GM12864 (cell line): Measurements from ENCODE around the gene ANKRD53.

ENCODE experiments used
- DNase-seq: peaks from one replicate; pipeline ENCODE4 v3.0.0-alpha.2; 2011; ENCODE audit warnings: low read depth
- H3K4me3 ChIP-seq: 2 replicates; pipeline ENCODE4 v1.5.1; 2011; ENCODE audit warnings: mild to moderate bottlenecking, low read depth, low read length, control low read depth
- TF ChIP-seq, protein P1 (sequence below): IDR thresholded peaks from 2 replicates; pipeline ENCODE4 v1.5.1; 2011; ENCODE audit warnings: low read depth, mild to moderate bottlenecking, moderate library complexity, low read length, control low read depth, inconsistent platforms; ENCODE audit errors: missing control alignments

ANKRD53 gene

GRCh38 chr2:70939839-70940580 lies 38.4 kb upstream of the ANKRD53 start:
- no peak for DNase-seq
- H3K4me3 ChIP-seq: no peak overlapping the region
- TF ChIP-seq, protein P1, sequence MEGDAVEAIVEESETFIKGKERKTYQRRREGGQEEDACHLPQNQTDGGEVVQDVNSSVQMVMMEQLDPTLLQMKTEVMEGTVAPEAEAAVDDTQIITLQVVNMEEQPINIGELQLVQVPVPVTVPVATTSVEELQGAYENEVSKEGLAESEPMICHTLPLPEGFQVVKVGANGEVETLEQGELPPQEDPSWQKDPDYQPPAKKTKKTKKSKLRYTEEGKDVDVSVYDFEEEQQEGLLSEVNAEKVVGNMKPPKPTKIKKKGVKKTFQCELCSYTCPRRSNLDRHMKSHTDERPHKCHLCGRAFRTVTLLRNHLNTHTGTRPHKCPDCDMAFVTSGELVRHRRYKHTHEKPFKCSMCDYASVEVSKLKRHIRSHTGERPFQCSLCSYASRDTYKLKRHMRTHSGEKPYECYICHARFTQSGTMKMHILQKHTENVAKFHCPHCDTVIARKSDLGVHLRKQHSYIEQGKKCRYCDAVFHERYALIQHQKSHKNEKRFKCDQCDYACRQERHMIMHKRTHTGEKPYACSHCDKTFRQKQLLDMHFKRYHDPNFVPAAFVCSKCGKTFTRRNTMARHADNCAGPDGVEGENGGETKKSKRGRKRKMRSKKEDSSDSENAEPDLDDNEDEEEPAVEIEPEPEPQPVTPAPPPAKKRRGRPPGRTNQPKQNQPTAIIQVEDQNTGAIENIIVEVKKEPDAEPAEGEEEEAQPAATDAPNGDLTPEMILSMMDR: no peak

DNA sequence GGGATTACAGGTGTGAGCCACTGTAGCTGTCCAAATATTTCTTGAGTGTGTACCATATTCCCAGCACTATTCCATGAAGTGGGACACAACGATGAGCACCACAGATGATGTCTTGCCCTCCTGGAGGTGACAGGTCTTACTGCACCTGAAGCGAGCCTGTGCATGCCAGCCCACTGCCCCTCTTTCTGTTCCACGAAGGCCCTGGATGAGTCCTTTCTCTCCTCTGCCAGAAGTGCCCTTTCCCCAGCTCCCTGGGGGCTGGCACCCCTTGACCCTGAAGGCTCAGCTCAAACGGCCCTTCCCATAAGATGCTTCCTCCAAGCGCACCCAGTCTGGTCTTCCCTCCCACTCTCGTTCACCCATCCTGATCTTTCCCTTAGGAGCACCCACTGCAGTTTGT lies 37.2 kb upstream of the ANKRD53 start:
- H3K4me3 ChIP-seq: no peak overlapping the region
- no peak for DNase-seq
- TF ChIP-seq, protein P1: no peak

DNA sequence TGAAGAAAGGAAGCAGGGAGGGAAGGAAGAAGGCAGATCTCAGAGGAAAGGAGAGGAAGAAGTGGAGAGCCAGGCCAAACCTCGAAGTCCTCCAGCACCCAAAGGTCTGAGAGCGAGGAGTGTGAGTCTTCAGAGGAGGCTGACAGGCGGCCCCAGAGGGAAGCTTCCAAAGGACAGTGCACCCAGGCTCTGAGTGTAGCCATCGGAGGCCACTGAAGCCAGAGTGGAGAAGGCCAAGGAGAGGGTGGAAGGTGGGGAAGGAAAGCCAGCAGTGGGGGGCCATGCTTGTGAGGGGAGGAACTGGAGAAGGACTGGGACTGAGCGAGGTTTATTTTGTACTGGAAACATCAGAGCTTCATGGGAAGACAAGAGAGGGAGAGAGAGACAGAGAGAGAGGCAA lies 36.7 kb upstream of the ANKRD53 start:
- TF ChIP-seq, protein P1: no peak
- H3K4me3 ChIP-seq: no peak overlapping the region
- no peak for DNase-seq

GRCh38 chr2:70942396-70943204 lies 35.8 kb upstream of the ANKRD53 start:
- TF ChIP-seq, protein P1: no peak
- no peak for DNase-seq
- no peak overlapping the region for H3K4me3 ChIP-seq

DNA sequence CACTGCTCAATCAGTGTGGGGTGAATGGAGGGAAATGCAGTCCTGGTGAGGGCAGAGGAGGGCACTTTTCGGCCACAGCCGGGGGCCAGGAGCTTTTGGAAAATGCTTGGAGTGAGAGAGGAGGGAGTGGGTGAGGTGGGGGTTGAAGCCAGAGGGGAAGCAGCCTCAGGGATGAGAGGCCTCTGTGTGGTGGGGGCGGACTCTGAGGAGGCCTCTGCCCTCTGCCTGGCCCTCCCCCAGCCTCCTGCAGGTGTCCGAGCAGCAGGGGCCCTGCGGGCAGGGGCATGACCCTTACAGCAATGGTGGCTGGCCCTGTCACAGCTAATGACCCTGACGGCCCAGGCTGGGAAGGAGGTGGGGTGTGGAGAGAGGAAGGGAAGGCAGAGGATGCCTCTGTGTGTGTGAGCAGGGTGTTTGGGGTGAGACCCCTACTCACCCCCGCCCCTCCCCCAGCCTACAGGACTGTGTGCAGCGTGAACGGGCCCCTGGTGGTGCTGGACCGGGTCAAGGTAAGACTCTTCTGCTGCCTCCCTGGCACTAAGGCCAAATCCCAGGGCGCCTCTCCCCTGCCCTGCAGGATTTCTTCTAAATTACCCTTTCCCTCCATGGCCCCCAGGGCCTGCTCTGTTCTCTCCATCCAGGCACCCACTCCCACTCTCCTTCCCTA lies 35.1 kb upstream of the ANKRD53 start:
- TF ChIP-seq, protein P1: no peak
- no peak for DNase-seq
- H3K4me3 ChIP-seq: no peak overlapping the region

DNA sequence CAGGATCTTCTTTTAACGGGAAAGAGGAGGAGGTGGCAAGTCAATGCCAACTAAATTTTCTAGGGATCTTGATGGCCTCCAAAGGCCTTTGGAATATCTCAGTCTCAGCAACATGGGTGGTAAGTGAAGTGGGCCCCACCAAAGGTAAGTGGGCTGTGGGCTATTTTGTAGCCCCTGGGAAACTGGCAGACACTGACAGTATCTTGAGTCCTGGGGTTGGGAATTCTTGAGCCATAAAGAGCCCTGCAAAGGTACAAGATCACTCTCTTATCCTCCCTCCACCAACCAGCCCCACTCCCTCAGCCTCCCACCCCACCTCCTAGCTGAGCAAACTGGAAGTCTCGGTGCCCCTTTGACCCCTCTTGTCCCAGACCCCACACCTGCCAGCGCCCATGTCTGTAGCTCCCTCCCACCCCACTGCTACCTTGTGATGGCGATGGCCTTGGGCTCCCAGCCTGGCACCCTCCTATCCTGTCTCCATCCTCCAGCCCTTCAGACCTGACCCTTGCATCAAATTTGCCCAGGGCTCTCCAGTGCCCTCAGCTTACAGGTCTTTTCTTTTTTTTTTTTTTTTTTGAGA lies 34.2 kb upstream of the ANKRD53 start:
- H3K4me3 ChIP-seq: no peak overlapping the region
- TF ChIP-seq, protein P1: no peak
- no peak for DNase-seq
